NCI-H2171 treated with DMSO at 0.1 percent for 48 hours (cell line): ENCODE data around the gene SACS.
"Not testable (repeated sequence)": the region's sequence is repeated elsewhere in the genome, so short reads cannot be mapped to it uniquely, and the experiment has no call there.

Experiments
- DNase-seq: peaks from one replicate; lab custom pipeline; 2025; lab: John Stamatoyannopoulos, UW

The SACS gene

GRCh38 chr13:23455401-23456185 lies 22.1 kb upstream of the SACS start:
- no peak for DNase-seq

GRCh38 chr13:23453132-23453531 lies 19.6 kb upstream of the SACS start:
- DNase-seq: peak; percentile 21

DNA sequence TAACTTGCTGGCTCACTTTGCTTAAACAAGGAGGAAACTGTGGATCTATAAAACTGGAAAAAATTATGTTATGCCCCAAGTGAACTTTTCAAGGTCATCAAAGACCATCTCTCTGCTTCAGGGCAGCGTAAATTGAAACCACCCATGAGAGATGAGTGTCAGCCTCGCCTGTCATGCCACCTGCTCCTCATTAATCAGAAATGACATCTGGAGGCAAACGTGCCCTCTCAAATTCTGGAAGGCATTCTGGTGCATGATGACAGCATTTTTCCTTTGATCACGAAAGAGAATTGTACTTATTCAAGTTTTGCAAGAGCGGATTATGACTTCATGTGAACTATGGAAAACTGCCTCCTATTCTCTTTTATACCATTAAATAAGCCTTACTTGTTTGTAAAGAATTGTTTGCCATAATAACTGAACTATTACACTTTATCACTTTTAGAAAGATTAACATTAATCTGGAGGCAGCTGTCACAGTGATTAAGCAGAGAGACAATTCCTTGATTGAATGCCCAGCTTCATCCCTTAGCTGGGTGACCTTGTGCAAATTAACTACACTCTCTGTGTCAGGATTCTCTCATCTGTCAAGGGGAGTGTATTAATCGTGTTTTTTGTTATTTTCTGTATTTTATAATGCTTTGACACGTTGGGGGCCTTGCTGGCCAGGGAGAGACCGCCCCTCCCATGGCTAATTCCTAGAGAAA lies 17.0 kb upstream of the SACS start:
- peak; percentile 91 for DNase-seq

DNA sequence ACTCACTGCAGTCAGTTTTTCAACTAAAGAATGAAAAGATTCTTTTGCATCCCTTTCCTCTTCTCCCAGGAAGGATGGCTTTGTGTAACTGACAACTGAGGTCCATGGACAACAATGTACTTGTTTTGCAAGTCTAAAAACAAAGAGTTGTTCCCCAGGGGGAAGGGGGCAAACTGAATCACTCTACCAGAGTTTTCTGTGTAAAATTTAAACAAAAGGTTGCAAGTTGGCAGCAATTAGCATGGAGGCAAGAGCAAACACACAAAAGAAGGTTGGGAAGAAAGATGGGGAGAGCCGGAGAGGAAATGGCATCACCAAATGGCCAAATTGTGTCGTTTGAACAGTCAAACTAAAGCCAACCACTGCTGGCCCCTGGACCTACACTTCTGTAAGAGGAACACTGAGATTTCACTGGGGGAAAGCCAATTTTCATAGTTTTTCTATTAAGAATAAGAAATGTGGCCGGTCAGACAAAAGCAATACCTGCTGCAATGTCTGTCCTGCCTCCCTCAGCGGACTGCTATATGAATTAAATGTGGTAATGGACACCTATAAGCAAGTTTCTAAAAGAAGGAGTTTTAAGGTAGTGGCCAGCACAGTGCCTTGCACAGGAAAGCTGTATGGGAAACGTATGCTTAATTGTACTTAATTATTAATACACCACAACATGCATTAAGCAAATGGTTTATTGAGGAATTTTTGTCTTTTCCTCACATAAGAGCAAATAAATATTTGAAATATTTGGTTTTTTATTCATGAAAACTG lies 16.1 kb upstream of the SACS start:
- DNase-seq: no peak

DNA sequence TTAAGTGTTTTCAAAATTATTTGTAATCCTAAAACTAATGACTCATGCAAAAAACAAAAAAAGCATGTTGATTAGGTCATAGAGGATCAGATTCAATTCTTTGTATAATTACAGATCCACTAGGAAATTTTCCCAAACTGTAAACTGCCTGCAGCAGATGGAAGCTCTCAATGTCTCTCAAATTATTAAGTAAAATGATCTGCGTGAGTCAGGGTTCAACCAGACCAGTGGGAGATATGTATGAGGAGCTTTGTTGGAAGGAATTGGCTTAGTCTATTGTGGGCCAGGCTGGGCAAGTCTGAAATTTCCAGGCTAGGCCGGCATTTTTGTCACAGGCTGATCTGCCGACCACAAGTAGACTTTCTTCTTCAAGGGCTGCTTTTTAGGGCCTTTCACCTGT lies 14.4 kb upstream of the SACS start:
- peak; percentile 84 for DNase-seq

DNA sequence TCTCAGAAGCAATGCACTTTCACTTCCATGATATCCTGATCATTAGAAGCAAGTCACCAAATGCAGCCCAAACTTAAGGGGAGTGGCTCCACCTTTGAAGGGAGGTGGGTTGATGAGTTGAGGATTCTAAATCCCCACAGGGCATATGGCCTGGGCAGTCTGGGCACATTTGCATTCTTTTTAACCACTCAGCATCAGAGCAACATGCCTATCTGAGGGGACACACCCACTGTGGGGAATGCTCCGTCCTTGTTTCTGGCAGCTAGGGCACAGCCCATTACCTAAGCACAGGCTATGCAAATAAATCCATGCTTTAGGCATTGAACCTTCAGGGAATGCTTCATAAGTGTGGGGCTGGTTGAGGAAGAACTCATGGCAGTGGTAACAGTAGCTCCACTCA lies 12.3 kb upstream of the SACS start:
- DNase-seq: no peak

DNA sequence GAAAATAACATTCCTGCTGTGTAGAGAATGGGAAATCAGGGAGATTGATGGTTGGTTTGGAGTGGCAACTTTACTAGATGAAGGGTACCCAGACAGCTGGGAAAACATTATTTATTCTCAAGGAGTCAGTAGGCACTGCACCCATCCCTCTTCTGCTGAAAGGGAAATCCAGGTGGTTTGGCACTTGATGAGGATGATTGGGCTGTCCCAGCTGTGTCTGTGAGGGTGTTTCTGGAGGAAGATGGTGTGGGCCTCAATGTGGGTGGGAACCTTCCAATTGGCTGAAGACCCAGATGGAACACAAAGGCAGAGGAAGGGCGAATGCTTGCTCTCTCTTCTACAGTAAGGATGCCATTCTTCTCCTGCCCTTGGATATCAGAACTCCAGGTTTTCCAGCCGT lies 10.4 kb upstream of the SACS start:
- DNase-seq: peak; percentile 49

DNA sequence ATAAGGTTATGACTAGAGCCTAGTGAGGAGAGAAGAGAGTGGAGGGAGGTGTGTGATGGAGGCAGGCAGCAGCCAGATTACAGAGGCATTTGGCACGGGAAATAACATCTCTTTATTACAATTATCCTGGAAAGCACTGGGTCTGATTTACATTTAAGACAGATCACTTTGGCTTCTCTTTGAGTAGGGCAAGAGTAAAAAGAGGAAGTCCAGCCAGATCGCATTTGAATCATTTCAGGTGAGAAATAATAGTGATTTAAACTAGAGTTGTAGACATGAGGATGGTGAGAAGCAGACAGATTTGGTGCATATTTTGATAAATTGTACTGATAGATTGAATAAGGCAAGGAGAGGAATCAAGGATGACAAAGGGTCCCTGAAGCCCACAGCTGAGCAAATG lies 9.6 kb upstream of the SACS start:
- DNase-seq: no peak

DNA sequence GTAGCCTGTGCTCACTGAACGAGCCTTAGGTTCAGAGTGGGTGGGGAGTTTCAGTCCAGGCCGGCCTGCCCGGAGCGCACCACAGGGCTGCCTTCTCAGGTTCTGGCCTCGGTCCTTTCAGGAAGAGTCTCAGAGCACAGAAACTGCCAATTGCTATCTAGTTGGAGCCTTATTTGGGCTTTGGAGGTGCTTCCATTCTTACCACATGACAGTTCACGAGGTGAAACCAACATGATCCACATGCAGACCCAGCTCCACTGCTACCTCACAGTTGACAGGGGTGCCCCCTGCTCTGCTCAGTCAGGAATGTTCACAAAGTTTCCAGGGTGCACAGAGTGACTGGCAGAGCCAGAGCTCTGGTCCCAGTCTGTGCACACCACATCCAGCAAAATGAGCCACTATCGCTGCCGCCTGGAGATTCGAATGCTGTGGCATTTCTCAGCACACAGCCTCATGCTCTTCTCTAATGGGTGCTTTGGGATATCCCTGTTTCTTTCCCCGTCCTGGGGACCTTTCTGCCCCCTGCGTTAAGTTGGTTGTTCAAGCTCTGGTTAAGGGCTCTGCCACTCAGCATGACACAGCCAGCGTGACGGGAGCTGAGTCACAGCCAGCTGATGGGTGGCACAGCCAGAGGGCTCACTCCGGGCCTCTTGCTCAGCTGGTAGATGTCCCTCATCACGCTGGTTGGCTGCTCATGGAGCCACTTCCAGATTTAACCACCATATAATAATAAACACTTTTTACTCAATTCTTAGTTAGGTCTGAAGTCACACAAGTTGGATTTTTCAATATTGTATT lies 7.5 kb upstream of the SACS start:
- DNase-seq: no peak

- not testable (repeated sequence) for DNase-seq
These were observed 6.8 kb upstream of the SACS start for GRCh38 chr13:23440324-23440723.

GRCh38 chr13:23437916-23438315 lies 4.4 kb upstream of the SACS start:
- DNase-seq: peak; percentile 15

DNA sequence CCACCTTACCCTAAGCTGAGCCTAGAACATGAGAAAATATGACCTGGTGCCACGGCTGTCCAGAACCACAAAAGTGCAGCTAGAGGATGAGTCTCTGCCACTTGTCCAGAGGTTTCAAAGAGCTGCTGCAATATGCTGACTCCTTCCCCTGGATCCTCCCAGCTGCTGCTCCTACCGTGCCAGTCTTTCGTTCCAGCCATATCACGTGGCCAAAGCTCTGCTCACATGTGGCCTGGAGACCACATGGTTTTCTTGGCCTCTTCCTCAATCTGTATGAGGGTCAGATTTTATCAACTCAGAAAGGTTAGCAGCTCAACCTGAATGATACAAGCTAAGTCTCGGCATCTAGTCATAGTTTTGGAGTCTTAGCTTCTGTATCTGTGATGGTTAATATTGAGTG lies 3.2 kb upstream of the SACS start:
- no peak for DNase-seq

GRCh38 chr13:23434491-23434890 lies 989 bp upstream of the SACS start:
- DNase-seq: peak; percentile 36

GRCh38 chr13:23432626-23433025 lies 876 bp downstream of the SACS start:
- DNase-seq: no peak

DNA sequence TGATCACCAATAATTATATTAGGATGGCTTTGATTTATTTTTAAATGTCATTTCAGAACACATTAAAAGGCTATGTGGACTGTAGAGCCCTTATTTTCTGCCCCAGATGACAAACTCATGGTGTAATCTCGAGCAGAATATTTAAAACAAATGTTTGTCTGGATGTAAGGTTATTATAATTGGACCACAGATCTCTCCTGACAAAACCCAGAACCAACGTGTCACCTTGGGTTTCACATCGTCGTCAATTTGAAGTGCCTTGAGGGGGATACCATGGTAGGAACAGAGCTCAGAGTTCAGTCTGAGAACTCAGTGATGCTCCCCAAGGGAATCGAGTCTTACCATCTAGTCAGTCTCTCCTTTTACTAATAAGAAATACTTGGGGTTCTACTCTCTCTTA lies 2.8 kb downstream of the SACS start:
- DNase-seq: no peak

- DNase-seq: peak; percentile 21
These were observed 5.5 kb downstream of the SACS start for GRCh38 chr13:23427881-23428528.

DNA sequence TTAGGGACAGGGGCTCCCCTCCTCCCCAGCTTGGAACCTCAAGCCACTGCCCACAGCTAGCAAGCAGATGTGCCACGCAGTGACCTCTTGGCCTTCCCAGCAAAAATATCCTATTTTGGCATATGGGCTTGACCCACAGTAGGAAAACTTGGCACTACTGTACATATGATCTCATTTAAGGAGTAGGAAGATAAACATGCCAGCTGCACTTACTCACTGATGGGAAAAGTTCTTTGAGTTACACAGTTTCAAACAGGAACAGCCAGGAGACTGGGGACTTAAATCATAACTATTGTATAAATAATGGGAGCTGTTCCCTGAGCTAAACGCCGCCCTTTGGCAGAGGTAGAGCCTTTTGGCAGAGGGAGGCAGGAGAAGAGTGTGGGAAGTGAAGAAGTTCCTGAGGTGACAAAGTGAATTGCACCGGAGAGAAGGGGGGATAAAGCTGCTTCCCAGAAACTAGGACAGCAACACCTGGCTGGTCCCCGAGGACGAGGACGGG lies 6.1 kb downstream of the SACS start:
- no peak for DNase-seq

DNA sequence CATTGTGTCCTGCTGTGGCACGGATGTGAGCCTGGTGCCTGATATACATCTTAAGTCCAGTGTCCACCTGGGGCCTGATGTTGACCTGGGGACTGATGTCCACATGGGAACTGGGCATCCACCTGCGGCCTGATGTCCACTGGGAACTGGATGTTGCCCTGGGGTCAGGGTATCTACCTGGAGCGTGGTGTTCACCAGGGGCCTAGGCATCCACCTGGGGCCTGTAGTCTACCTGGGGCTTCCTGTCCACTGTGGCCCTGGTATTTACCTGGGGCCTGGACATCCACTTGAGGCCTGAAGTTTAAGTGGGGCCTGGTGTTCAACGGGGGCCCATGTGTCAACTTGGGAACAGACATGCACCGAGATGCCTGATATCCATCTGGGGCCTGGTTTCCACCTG lies 11.9 kb downstream of the SACS start:
- DNase-seq: no peak

GRCh38 chr13:23418776-23419683 lies 14.5 kb downstream of the SACS start:
- DNase-seq: no peak

GRCh38 chr13:23414682-23415081 lies 18.8 kb downstream of the SACS start:
- DNase-seq: no peak
